ENCODE results near the gene SIGLEC15. TPM values are rescaled to one million over a fixed set of nuclear protein-coding genes. Genes with fewer than 3 reads are reported as not detected.
A peak's percentile ranks its signal among the peaks of the same experiment; 100 is the strongest.

SIGLEC15 gene
- total RNA-seq, 1 experiment from 2014 or later: 0.28 TPM

- Mint-ChIP-seq H3K27ac (ENCODE audit: unreplicated experiment) (no peak overlapping the region), H3K36me3 (ENCODE audit: insufficient read depth, unreplicated experiment) (peaks cover 5% of the 10 kb centered on the region), H3K9me3 (ENCODE audit: low read depth, unreplicated experiment) (no peaks in the 10 kb centered on the region), H3K27me3 (ENCODE audit: unreplicated experiment) (no peaks in the 10 kb centered on the region), H3K4me1 (ENCODE audit: low read depth, unreplicated experiment) (peaks cover 36% of the 10 kb centered on the region), H3K4me3 (ENCODE audit: low read depth, unreplicated experiment) (peak overlapping the region; percentile 44)
- BruUV-seq (replicated peaks): no TSS peak
- peak; percentile 80 for DNase-seq
- peak; percentile 38 for TF ChIP-seq CTCF (IDR thresholded peaks at IDR 0.05; ENCODE audit: unreplicated experiment)
- CTCF ChIA-PET: interaction anchor here (1.0 to 2.1 kb wide), 2 partner anchors 87 to 113 kb away, joined by 3 to 14 read pairs; partner anchors contain the start of gene SLC14A1
- intact Hi-C loops (cut with micrococcal nuclease; ENCODE audit: unreplicated experiment): loop anchor here (2.0 to 5.0 kb wide), 2 partner anchors 35 to 63 kb away; no protein-coding TSS in a partner anchor
Observed at GRCh38 chr18:45837283-45838070, 12.0 kb downstream of the SIGLEC15 start.

DNA sequence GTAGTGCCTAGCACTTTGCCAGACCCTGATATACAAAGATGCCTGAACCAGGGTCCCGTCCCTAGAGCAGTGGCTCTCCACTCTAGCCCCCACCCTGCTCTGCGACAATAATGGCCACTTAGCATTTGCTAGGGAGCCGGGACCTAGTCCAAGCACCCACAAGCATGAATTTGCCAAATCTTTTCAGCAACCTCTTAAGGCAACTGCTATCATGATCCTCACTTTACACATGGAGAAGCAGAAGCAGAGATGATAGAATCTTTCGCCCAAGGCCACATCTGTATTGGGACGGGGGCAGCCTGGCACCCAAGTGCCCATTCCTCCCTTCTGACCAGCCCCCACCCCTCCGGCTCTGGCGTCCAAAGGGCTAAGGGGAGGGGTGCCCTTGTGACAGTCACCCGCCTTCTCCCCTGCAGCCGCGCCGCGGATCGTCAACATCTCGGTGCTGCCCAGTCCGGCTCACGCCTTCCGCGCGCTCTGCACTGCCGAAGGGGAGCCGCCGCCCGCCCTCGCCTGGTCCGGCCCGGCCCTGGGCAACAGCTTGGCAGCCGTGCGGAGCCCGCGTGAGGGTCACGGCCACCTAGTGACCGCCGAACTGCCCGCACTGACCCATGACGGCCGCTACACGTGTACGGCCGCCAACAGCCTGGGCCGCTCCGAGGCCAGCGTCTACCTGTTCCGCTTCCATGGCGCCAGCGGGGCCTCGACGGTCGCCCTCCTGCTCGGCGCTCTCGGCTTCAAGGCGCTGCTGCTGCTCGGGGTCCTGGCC, 13.0 kb downstream of the SIGLEC15 start:
- H3K4me3 Mint-ChIP-seq (ENCODE audit: low read depth, unreplicated experiment): no peak overlapping the region
- no peaks in the 10 kb centered on the region for H3K9me3 Mint-ChIP-seq (ENCODE audit: low read depth, unreplicated experiment)
- intact Hi-C loops (cut with micrococcal nuclease; ENCODE audit: unreplicated experiment): loop anchor here (1.0 to 5.0 kb wide), 4 partner anchors 36 to 173 kb away; no protein-coding TSS in a partner anchor
- no peaks in the 10 kb centered on the region for H3K27me3 Mint-ChIP-seq (ENCODE audit: unreplicated experiment)
- no peak for DNase-seq
- TF ChIP-seq CTCF (IDR thresholded peaks at IDR 0.05; ENCODE audit: unreplicated experiment): no peak
- BruUV-seq (replicated peaks): no TSS peak
- CTCF ChIA-PET: no interaction called here
- H3K4me1 Mint-ChIP-seq (ENCODE audit: low read depth, unreplicated experiment): peaks cover 36% of the 10 kb centered on the region
- no peak overlapping the region for H3K27ac Mint-ChIP-seq (ENCODE audit: unreplicated experiment)
- H3K36me3 Mint-ChIP-seq (ENCODE audit: insufficient read depth, unreplicated experiment): peaks cover 5% of the 10 kb centered on the region

DNA sequence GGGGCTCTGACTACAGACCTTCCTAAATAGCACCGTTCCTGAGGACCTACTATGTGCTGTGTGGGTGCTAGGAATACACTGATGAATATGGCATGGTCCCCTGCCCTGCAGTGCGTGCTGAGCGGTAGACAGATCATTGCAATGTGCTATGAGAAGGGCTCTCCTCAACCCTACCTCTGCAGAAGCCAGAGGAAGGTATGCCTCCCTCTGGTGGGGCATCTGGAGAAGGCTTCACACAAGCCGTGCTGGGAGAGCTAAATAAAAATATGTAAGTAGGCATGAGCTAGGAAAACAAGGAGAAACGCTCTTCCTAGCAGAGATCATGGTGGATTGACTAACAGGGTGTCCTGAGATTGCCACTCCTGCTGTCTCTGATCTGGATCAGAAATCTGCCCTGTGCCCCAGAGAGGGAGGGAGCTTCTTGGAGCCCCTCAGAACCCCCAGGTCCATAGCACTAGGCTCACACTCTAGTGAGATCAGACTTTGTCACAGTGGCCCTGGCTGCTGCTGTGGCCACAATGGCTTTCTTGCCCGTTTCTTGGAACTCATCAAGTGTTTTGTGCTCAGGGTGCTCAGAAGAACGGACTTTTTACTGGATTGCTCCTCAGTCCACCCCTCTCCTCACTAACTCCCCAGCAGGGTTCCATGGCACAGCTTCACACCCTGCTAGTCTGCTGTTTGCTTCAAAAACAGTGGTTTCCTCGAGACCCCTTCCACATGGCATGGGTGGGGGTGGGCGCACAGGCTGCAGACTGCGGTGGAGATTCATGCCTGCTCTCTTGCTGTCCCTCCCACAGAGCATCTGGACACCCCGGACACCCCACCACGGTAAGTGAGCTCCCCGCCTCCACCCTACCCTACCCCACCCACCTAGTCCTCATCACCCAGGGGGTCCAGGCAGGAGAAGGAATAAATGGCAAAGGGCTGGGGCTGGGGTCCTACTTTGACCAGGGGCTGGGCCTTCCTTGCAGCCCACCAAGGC, 14.2 kb downstream of the SIGLEC15 start:
- H3K4me1 Mint-ChIP-seq (ENCODE audit: low read depth, unreplicated experiment): peaks cover 25% of the 10 kb centered on the region

More for the DNA sequence above, 14.2 kb downstream of the SIGLEC15 start:
- H3K4me3 Mint-ChIP-seq (ENCODE audit: low read depth, unreplicated experiment): no peak overlapping the region
- peaks cover 5% of the 10 kb centered on the region for H3K36me3 Mint-ChIP-seq (ENCODE audit: insufficient read depth, unreplicated experiment)
- intact Hi-C loops (cut with micrococcal nuclease; ENCODE audit: unreplicated experiment): loop anchor here (1.0 to 5.0 kb wide), 4 partner anchors 37 to 174 kb away; no protein-coding TSS in a partner anchor
- H3K9me3 Mint-ChIP-seq (ENCODE audit: low read depth, unreplicated experiment): no peaks in the 10 kb centered on the region
- BruUV-seq (replicated peaks): no TSS peak
- H3K27ac Mint-ChIP-seq (ENCODE audit: unreplicated experiment): no peak overlapping the region
- peak; percentile 71 for DNase-seq
- H3K27me3 Mint-ChIP-seq (ENCODE audit: unreplicated experiment): no peaks in the 10 kb centered on the region
- TF ChIP-seq CTCF (IDR thresholded peaks at IDR 0.05; ENCODE audit: unreplicated experiment): peak; percentile 72
- CTCF ChIA-PET: interaction anchor here (0.6 to 1.4 kb wide), 11 partner anchors 10 to 175 kb away, joined by 3 to 33 read pairs (median 4); partner anchors contain the start of gene SLC14A1
